Uterus (tissue), 2 donors: ENCODE measurements around the gene MAN2B1.

Experiments used
- POLR2A ChIP-seq, 2 donors: fragments of 450-650 bp; IDR thresholded peaks; one replicate each; pipeline ENCODE4 v1.6.1; 2016; ENCODE audit warnings: antibody characterized with exemption in 2 of 2, mild to moderate bottlenecking in 1 of 2, moderate library complexity in 1 of 2
- TF ChIP-seq, protein P1 (sequence below), 4 experiments: fragments of 200-600 bp in 2 of 4; fragments of 450-650 bp in 2 of 4; sonication (generic) in 2 of 4; IDR thresholded peaks; one replicate each; pipeline ENCODE4 v1.5.1; 2016 to 2019; ENCODE audit warnings: antibody characterized with exemption in 4 of 4, mild to moderate bottlenecking in 2 of 4, moderate library complexity in 1 of 4

GRCh38 chr19:12647047-12647446, 19.5 kb downstream of the MAN2B1 start:
- TF ChIP-seq, protein P1, sequence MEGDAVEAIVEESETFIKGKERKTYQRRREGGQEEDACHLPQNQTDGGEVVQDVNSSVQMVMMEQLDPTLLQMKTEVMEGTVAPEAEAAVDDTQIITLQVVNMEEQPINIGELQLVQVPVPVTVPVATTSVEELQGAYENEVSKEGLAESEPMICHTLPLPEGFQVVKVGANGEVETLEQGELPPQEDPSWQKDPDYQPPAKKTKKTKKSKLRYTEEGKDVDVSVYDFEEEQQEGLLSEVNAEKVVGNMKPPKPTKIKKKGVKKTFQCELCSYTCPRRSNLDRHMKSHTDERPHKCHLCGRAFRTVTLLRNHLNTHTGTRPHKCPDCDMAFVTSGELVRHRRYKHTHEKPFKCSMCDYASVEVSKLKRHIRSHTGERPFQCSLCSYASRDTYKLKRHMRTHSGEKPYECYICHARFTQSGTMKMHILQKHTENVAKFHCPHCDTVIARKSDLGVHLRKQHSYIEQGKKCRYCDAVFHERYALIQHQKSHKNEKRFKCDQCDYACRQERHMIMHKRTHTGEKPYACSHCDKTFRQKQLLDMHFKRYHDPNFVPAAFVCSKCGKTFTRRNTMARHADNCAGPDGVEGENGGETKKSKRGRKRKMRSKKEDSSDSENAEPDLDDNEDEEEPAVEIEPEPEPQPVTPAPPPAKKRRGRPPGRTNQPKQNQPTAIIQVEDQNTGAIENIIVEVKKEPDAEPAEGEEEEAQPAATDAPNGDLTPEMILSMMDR (IDR thresholded peaks at IDR 0.05): no peak
- no peak for TF ChIP-seq POLR2A (IDR thresholded peaks at IDR 0.05)
